HCT116 (cell line): ENCODE results near the gene SPATA7. TPM values are rescaled to one million over a fixed set of nuclear protein-coding genes. Genes with fewer than 3 reads are reported as not detected.

Source experiments
- ATAC-seq: fragments of 200-7000 bp; cut with Tn5 transposase; 2 replicates; pipeline ENCODE4 v1.9.1; 2020; ENCODE audit warnings: mild to moderate bottlenecking, moderate library complexity
- BruUV-seq: library from RNA; stranded (reverse); fragments of 400-500 nt; replicated peaks from 2 replicates; lab custom pipeline; 2021; lab: Mats Ljungman, UMichigan
- CTCF ChIA-PET: fragments of 300-600 bp; sonication (Branson Sonifier 250); formaldehyde crosslinking; loops from one replicate; lab custom pipeline; 2021; ENCODE audit warnings: antibody characterized with exemption; lab: Charles Lee
- POLR2A ChIA-PET: fragments of 300-600, 350-600 bp; sonication (Branson Sonifier 250); formaldehyde crosslinking; loops from one replicate; lab custom pipeline; 2021; ENCODE audit warnings: antibody characterized with exemption; lab: Charles Lee
- RAD21 ChIA-PET, 2 experiments: fragments of 300-600 bp; sonication (Branson Sonifier 250); formaldehyde crosslinking; loops; one replicate each; lab custom pipeline; 2023; ENCODE audit warnings: low total read pairs in 2 of 2; ENCODE audit not compliant: uncharacterized antibody in 2 of 2, unreplicated experiment in 2 of 2, low non-redundant PET in 1 of 2; lab: Charles Lee
- DNase-seq: peaks from one replicate; pipeline ENCODE4 v3.0.0-alpha.2; 2010; ENCODE audit warnings: low read depth, low spot score
- H2AFZ ChIP-seq: fragments of 200-600 bp; shearing (Covaris generic), sonication (generic); 2 replicates; pipeline ENCODE4 v1.6.1; 2017; ENCODE audit warnings: low read depth, mixed run types, mixed read lengths, antibody characterized with exemption, low read length; ENCODE audit not compliant: poor library complexity, severe bottlenecking
- H3K27ac ChIP-seq: 2 replicates; pipeline ENCODE4 v1.5.1; 2012; ENCODE audit warnings: low read depth, low read length
- H3K27me3 ChIP-seq: fragments of 200-600 bp; sonication (generic); 2 replicates; pipeline ENCODE4 v1.6.1; 2016; ENCODE audit warnings: mixed run types, low read length, mixed read lengths; ENCODE audit not compliant: insufficient read depth
- H3K36me3 ChIP-seq, 2 experiments: fragments of 200-500 bp in 1 of 2; fragments of 200-600 bp in 1 of 2; sonication (Bioruptor generic) in 1 of 2; sonication (generic) in 1 of 2; 2 replicates each; pipeline versions ENCODE4 v1.5.1 to v1.6.1; 2014 to 2016; ENCODE audit warnings: low read length in 2 of 2, inconsistent platforms in 1 of 2, mixed read lengths in 1 of 2, mixed run types in 1 of 2; ENCODE audit not compliant: insufficient read depth in 2 of 2, control insufficient read depth in 1 of 2
- H3K4me1 ChIP-seq, 2 experiments: fragments of 200-600 bp in 1 of 2; sonication (generic) in 1 of 2; 2 replicates each; pipeline versions ENCODE4 v1.5.1 to v1.6.1; 2012 to 2017; ENCODE audit warnings: low read length in 2 of 2, inconsistent platforms in 1 of 2, mild to moderate bottlenecking in 1 of 2, mixed read lengths in 1 of 2, mixed run types in 1 of 2, moderate library complexity in 1 of 2; ENCODE audit not compliant: insufficient read depth in 2 of 2, control insufficient read depth in 1 of 2
- H3K4me2 ChIP-seq: fragments of 200-600 bp; sonication (generic); 2 replicates; pipeline ENCODE4 v1.6.1; 2017; ENCODE audit warnings: mixed run types, low read length, mixed read lengths
- H3K4me3 ChIP-seq, 2 experiments: fragments of 200-600 bp in 1 of 2; sonication (generic) in 1 of 2; replicated peaks in 1 of 2; 2 replicates each; pipeline ENCODE4 v1.5.1; 2011 to 2016; ENCODE audit warnings: low read length in 2 of 2, control low read depth in 1 of 2, low read depth in 1 of 2, mild to moderate bottlenecking in 1 of 2, mixed read lengths in 1 of 2, mixed run types in 1 of 2
- H3K79me2 ChIP-seq: fragments of 200-600 bp; sonication (generic); 2 replicates; pipeline ENCODE4 v1.6.1; 2017; ENCODE audit warnings: mild to moderate bottlenecking, mixed run types, low read length, moderate library complexity, mixed read lengths; ENCODE audit not compliant: insufficient read depth
- H3K9ac ChIP-seq: fragments of 200-600 bp; sonication (generic); 2 replicates; pipeline ENCODE4 v1.6.1; 2016; ENCODE audit warnings: low read length, mixed read lengths
- H3K9me2 ChIP-seq: fragments of 200-600 bp; sonication (generic), shearing (Covaris generic); 2 replicates; pipeline ENCODE4 v1.6.1; 2017; ENCODE audit warnings: mixed run types, mild to moderate bottlenecking, moderate library complexity; ENCODE audit not compliant: insufficient read depth
- H3K9me3 ChIP-seq, 2 experiments: fragments of 200-500 bp in 1 of 2; fragments of 200-600 bp in 1 of 2; sonication (Bioruptor generic) in 1 of 2; sonication (generic) in 1 of 2; 2 replicates each; pipeline ENCODE4 v1.6.1; 2014 to 2017; ENCODE audit warnings: low read length in 2 of 2, mixed read lengths in 2 of 2, inconsistent platforms in 1 of 2, low read depth in 1 of 2, mild to moderate bottlenecking in 1 of 2, mixed run types in 1 of 2, moderate library complexity in 1 of 2; ENCODE audit not compliant: control insufficient read depth in 1 of 2, insufficient read depth in 1 of 2
- H4K20me1 ChIP-seq: fragments of 200-600 bp; sonication (generic), shearing (Covaris generic); 2 replicates; pipeline ENCODE4 v1.6.1; 2017; ENCODE audit warnings: mixed run types, mild to moderate bottlenecking, moderate library complexity; ENCODE audit not compliant: insufficient read depth
- CBX3 ChIP-seq: IDR thresholded peaks from 2 replicates; pipeline ENCODE4 v1.6.1; 2012; ENCODE audit warnings: low read depth
- CEBPB ChIP-seq: IDR thresholded peaks from 2 replicates; pipeline ENCODE4 v1.6.1; 2012; ENCODE audit warnings: low read depth
- EGR1 ChIP-seq: IDR thresholded peaks from 2 replicates; pipeline ENCODE4 v1.6.1; 2012; ENCODE audit warnings: low read depth
- EZH2 ChIP-seq: fragments of 200-600 bp; sonication (generic); IDR thresholded peaks from 2 replicates; pipeline ENCODE4 v1.6.1; 2017; ENCODE audit warnings: antibody characterized with exemption, mixed run types
- EZH2phosphoT487 ChIP-seq: fragments of 200-600 bp; IDR thresholded peaks from 2 replicates; pipeline ENCODE4 v1.6.1; 2018; ENCODE audit warnings: antibody characterized with exemption, borderline replicate concordance
- FOSL1 ChIP-seq: IDR thresholded peaks from 2 replicates; pipeline ENCODE4 v1.6.1; 2012; ENCODE audit warnings: low read depth
- JUND ChIP-seq: IDR thresholded peaks from 2 replicates; pipeline ENCODE4 v1.6.1; 2012
- POLR2A ChIP-seq: IDR thresholded peaks from 2 replicates; pipeline ENCODE4 v1.7.0; 2011; ENCODE audit warnings: borderline replicate concordance; ENCODE audit not compliant: insufficient read depth, insufficient read length; ENCODE audit errors: extremely low read depth
- POLR2AphosphoS5 ChIP-seq: IDR thresholded peaks from 2 replicates; pipeline ENCODE4 v1.6.1; 2011; ENCODE audit warnings: mild to moderate bottlenecking, low read depth, low read length, moderate library complexity
- RAD21 ChIP-seq: IDR thresholded peaks from 2 replicates; pipeline ENCODE4 v1.6.1; 2012; ENCODE audit warnings: low read depth, mild to moderate bottlenecking
- REST ChIP-seq: IDR thresholded peaks from 2 replicates; pipeline ENCODE4 v1.6.1; 2012; ENCODE audit warnings: low read depth
- SIN3A ChIP-seq: IDR thresholded peaks from 2 replicates; pipeline ENCODE4 v1.6.1; 2012; ENCODE audit warnings: low read depth
- SP1 ChIP-seq: IDR thresholded peaks from 2 replicates; pipeline ENCODE4 v1.6.1; 2012; ENCODE audit warnings: low read depth
- SRF ChIP-seq: IDR thresholded peaks from 2 replicates; pipeline ENCODE4 v1.6.1; 2012; ENCODE audit warnings: low read depth
- TCF7L2 ChIP-seq: IDR thresholded peaks from 2 replicates; pipeline ENCODE4 v1.7.0; 2011; ENCODE audit warnings: borderline replicate concordance, inconsistent platforms; ENCODE audit not compliant: insufficient read depth, insufficient read length; ENCODE audit errors: extremely low read depth
- YY1 ChIP-seq: IDR thresholded peaks from 2 replicates; pipeline ENCODE4 v1.6.1; 2011; ENCODE audit warnings: low read length, low read depth, moderate library complexity, mild to moderate bottlenecking; ENCODE audit not compliant: insufficient replicate concordance; ENCODE audit errors: extremely low read depth
- ZBTB33 ChIP-seq: IDR thresholded peaks from 2 replicates; pipeline ENCODE4 v1.6.1; 2011; ENCODE audit warnings: mild to moderate bottlenecking, low read length, moderate library complexity; ENCODE audit not compliant: insufficient replicate concordance; ENCODE audit errors: extremely low read depth
- ZNF274 ChIP-seq: fragments of 200-500 bp; sonication (Bioruptor generic); IDR thresholded peaks from 2 replicates; pipeline ENCODE4 v1.6.1; 2014; ENCODE audit warnings: mild to moderate bottlenecking, low read depth, low read length, inconsistent platforms
- intact Hi-C: fragments of 100-400 bp; cut with micrococcal nuclease; formaldehyde crosslinking; loops from 2 replicates; pipeline ENCODE4 v1.10.0; 2022
- total RNA-seq: library from RNA; stranded (reverse); gene quantifications from one replicate; pipeline ENCODE4 v1.2.1, GENCODE V29; 2021; ENCODE audit not compliant: unreplicated experiment
- TF ChIP-seq, protein P1 (sequence below): IDR thresholded peaks from 2 replicates; pipeline ENCODE4 v1.6.1; 2012

Gene SPATA7
- total RNA-seq, 1 experiment from 2014 or later: 6.2 TPM

- ChIA-PET RAD21 (no interaction called here), CTCF (no interaction called here), POLR2A (no interaction called here)
- Histone ChIP-seq H3K27me3 (no peaks in the 10 kb centered on the region), H3K36me3 (no peaks in the 10 kb centered on the region), H3K4me1 (no peaks in the 10 kb centered on the region), H3K27ac (no peak overlapping the region), H3K79me2 (no peaks in the 10 kb centered on the region), H2AFZ (no peak overlapping the region), H3K9me3 (no peaks in the 10 kb centered on the region), H3K4me3 (no peak overlapping the region), H3K9ac (no peak overlapping the region), H3K9me2 (no peaks in the 10 kb centered on the region), H4K20me1 (no peaks in the 10 kb centered on the region), H3K4me2 (no peak overlapping the region)
- no TSS peak for BruUV-seq
- intact Hi-C loops: no loop called here
- DNase-seq: no peak
- ATAC-seq: no peak
- TF ChIP-seq ZBTB33 (no peak), FOSL1 (no peak), REST (no peak), SIN3A (no peak), EZH2phosphoT487 (no peak), YY1 (no peak), POLR2AphosphoS5 (no peak), JUND (no peak), EGR1 (no peak), ZNF274 (no peak), EZH2 (no peak), SRF (no peak), TCF7L2 (no peak), CBX3 (no peak), SP1 (no peak), CEBPB (no peak), POLR2A (no peak), RAD21 (no peak)
- TF ChIP-seq, protein P1, sequence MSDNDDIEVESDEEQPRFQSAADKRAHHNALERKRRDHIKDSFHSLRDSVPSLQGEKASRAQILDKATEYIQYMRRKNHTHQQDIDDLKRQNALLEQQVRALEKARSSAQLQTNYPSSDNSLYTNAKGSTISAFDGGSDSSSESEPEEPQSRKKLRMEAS: no peak
Observed at GRCh38 chr14:88424573-88424972, 39.1 kb downstream of the SPATA7 start.
